Peyer's patch (tissue), 4 donors: Measurements from ENCODE around the gene FLT1.

Experiments
- CTCF ChIP-seq, 6 experiments: fragments of 450-650 bp in 4 of 6; fragments of 200-600 bp in 2 of 6; sonication (generic) in 1 of 6; IDR thresholded peaks; one replicate each; pipeline ENCODE4 v1.5.1; 2017 to 2019; ENCODE audit warnings: antibody characterized with exemption in 6 of 6, mild to moderate bottlenecking in 3 of 6, moderate library complexity in 1 of 6
- POLR2A ChIP-seq, 2 donors: fragments of 450-650 bp; IDR thresholded peaks; one replicate each; pipeline ENCODE4 v1.5.1; 2017; ENCODE audit warnings: antibody characterized with exemption in 2 of 2, mild to moderate bottlenecking in 2 of 2, moderate library complexity in 2 of 2

GRCh38 chr13:28447206-28447605 lies 47.7 kb downstream of the FLT1 start:
- TF ChIP-seq POLR2A (IDR thresholded peaks at IDR 0.05), result no peak
- no peak for TF ChIP-seq CTCF (IDR thresholded peaks at IDR 0.05)
